Activated naive CD4-positive, alpha-beta T cell treated with anti-CD3 and anti-CD28 coated beads, Interleukin-2, amount 10 ng/mL, durations not matched to agents 7 days and 5 days (primary cell): ENCODE data around the gene INPP1.
"Not testable (repeated sequence)": the region's sequence is repeated elsewhere in the genome, so short reads cannot be mapped to it uniquely, and the experiment has no call there.

ENCODE experiments used
- CTCF ChIA-PET: fragments of 350-600 bp; sonication (Branson Sonifier 250); formaldehyde crosslinking; loops from one replicate; lab custom pipeline; 2021; ENCODE audit warnings: antibody characterized with exemption; lab: Charles Lee
- DNase-seq: peaks from one replicate; pipeline ENCODE4 v3.0.0-alpha.2; 2020
- H3K27ac Mint-ChIP-seq: one replicate; pipeline ENCODE4 v1.8.0; 2021; ENCODE audit warnings: mild to moderate bottlenecking, moderate library complexity, mixed read lengths
- H3K27me3 Mint-ChIP-seq: one replicate; pipeline ENCODE4 v1.8.0; 2021; ENCODE audit warnings: mild to moderate bottlenecking, mixed read lengths
- H3K36me3 Mint-ChIP-seq: one replicate; pipeline ENCODE4 v1.8.0; 2021; ENCODE audit warnings: mixed read lengths
- H3K4me1 Mint-ChIP-seq: one replicate; pipeline ENCODE4 v1.8.0; 2021; ENCODE audit warnings: mixed read lengths
- H3K4me3 Mint-ChIP-seq: one replicate; pipeline ENCODE4 v1.8.0; 2021; ENCODE audit warnings: mild to moderate bottlenecking, moderate library complexity, mixed read lengths
- H3K9me3 Mint-ChIP-seq: one replicate; pipeline ENCODE4 v1.8.0; 2021; ENCODE audit warnings: mixed read lengths

The INPP1 gene

GRCh38 chr2:190339394-190339793 is 4.0 kb upstream of the INPP1 start:
- Mint-ChIP-seq H3K27me3 (peaks cover 27% of the 10 kb centered on the region), H3K4me3 (no peak overlapping the region), H3K4me1 (peaks cover 8% of the 10 kb centered on the region), H3K9me3 (no peaks in the 10 kb centered on the region), H3K36me3 (no peaks in the 10 kb centered on the region), H3K27ac (no peak overlapping the region)
- CTCF ChIA-PET = no interaction called here
- no peak for DNase-seq

- peaks cover 27% of the 10 kb centered on the region for H3K27me3 Mint-ChIP-seq
- CTCF ChIA-PET = no interaction called here
Measured at GRCh38 chr2:190340369-190340768, 3.0 kb upstream of the INPP1 start.

GRCh38 chr2:190342611-190343010 is 778 bp upstream of the INPP1 start:
- Mint-ChIP-seq H3K36me3 (no peaks in the 10 kb centered on the region), H3K27me3 (peaks cover 27% of the 10 kb centered on the region), H3K27ac (no peak overlapping the region), H3K4me1 (peaks cover 14% of the 10 kb centered on the region), H3K4me3 (peak overlapping the region; percentile 75), H3K9me3 (no peaks in the 10 kb centered on the region)
- CTCF ChIA-PET = no interaction called here
- DNase-seq = no peak

More at GRCh38 chr2:190340369-190340768, 3.0 kb upstream of the INPP1 start:
- no peak overlapping the region for H3K4me3 Mint-ChIP-seq
- no peaks in the 10 kb centered on the region for H3K36me3 Mint-ChIP-seq
- no peaks in the 10 kb centered on the region for H3K9me3 Mint-ChIP-seq
- H3K4me1 Mint-ChIP-seq = peaks cover 14% of the 10 kb centered on the region
- DNase-seq = no peak
- no peak overlapping the region for H3K27ac Mint-ChIP-seq

GRCh38 chr2:190343089-190343535 is 277 bp upstream of the INPP1 start:
- H3K9me3 Mint-ChIP-seq = no peaks in the 10 kb centered on the region
- H3K4me3 Mint-ChIP-seq = peak overlapping the region; percentile 75
- H3K36me3 Mint-ChIP-seq = no peaks in the 10 kb centered on the region
- H3K27me3 Mint-ChIP-seq = peaks cover 27% of the 10 kb centered on the region
- no peak for DNase-seq
- H3K4me1 Mint-ChIP-seq = peaks cover 14% of the 10 kb centered on the region
- peak overlapping the region; percentile 49 for H3K27ac Mint-ChIP-seq
- CTCF ChIA-PET = no interaction called here

- Mint-ChIP-seq H3K9me3 (no peaks in the 10 kb centered on the region), H3K36me3 (no peaks in the 10 kb centered on the region), H3K27ac (no peak overlapping the region), H3K27me3 (peaks cover 27% of the 10 kb centered on the region), H3K4me3 (peak overlapping the region; percentile 74), H3K4me1 (peaks cover 14% of the 10 kb centered on the region)
- CTCF ChIA-PET = interaction anchor here (0.8 to 1.9 kb wide), 8 partner anchors 11 to 306 kb away, joined by 3 to 12 read pairs (median 4); no protein-coding TSS in a partner anchor
- DNase-seq = no peak
Measured at GRCh38 chr2:190344276-190344827, 963 bp downstream of the INPP1 start.

GRCh38 chr2:190350371-190350770 is 7.0 kb downstream of the INPP1 start:
- CTCF ChIA-PET = no interaction called here
- Mint-ChIP-seq H3K9me3 (no peaks in the 10 kb centered on the region), H3K36me3 (no peaks in the 10 kb centered on the region), H3K27me3 (no peaks in the 10 kb centered on the region), H3K4me3 (no peak overlapping the region), H3K4me1 (no peaks in the 10 kb centered on the region), H3K27ac (no peak overlapping the region)
- no peak for DNase-seq

- Mint-ChIP-seq H3K36me3 (no peaks in the 10 kb centered on the region), H3K27me3 (no peaks in the 10 kb centered on the region), H3K4me1 (no peaks in the 10 kb centered on the region)
Measured at GRCh38 chr2:190351955-190352354, 8.6 kb downstream of the INPP1 start.

GRCh38 chr2:190352668-190353536 is 9.5 kb downstream of the INPP1 start:
- Mint-ChIP-seq H3K4me1 (no peaks in the 10 kb centered on the region), H3K9me3 (no peaks in the 10 kb centered on the region), H3K27me3 (no peaks in the 10 kb centered on the region), H3K27ac (no peak overlapping the region), H3K4me3 (no peak overlapping the region), H3K36me3 (no peaks in the 10 kb centered on the region)
- no peak for DNase-seq
- CTCF ChIA-PET = no interaction called here

More at GRCh38 chr2:190351955-190352354, 8.6 kb downstream of the INPP1 start:
- CTCF ChIA-PET = no interaction called here
- DNase-seq = no peak
- Mint-ChIP-seq H3K4me3 (no peak overlapping the region), H3K27ac (no peak overlapping the region), H3K9me3 (no peaks in the 10 kb centered on the region)

GRCh38 chr2:190353537-190353899 is 10.1 kb downstream of the INPP1 start:
- CTCF ChIA-PET = no interaction called here
- H3K4me3 Mint-ChIP-seq = no peak overlapping the region
- H3K4me1 Mint-ChIP-seq = no peaks in the 10 kb centered on the region
- DNase-seq = no peak
- H3K27me3 Mint-ChIP-seq = no peaks in the 10 kb centered on the region
- H3K27ac Mint-ChIP-seq = no peak overlapping the region
- H3K9me3 Mint-ChIP-seq = no peaks in the 10 kb centered on the region
- no peaks in the 10 kb centered on the region for H3K36me3 Mint-ChIP-seq

- DNase-seq = no peak
- CTCF ChIA-PET = interaction anchor here (0.7 to 2.8 kb wide), 2 partner anchors 10 to 13 kb away, joined by 3 to 12 read pairs; no protein-coding TSS in a partner anchor
- Mint-ChIP-seq H3K27me3 (no peaks in the 10 kb centered on the region), H3K27ac (no peak overlapping the region), H3K4me1 (peaks cover 3% of the 10 kb centered on the region), H3K4me3 (no peak overlapping the region), H3K9me3 (no peaks in the 10 kb centered on the region), H3K36me3 (no peaks in the 10 kb centered on the region)
Measured at GRCh38 chr2:190354003-190354690, 10.8 kb downstream of the INPP1 start.

- Mint-ChIP-seq H3K4me3 (no peak overlapping the region), H3K27ac (no peak overlapping the region), H3K27me3 (no peaks in the 10 kb centered on the region), H3K36me3 (no peaks in the 10 kb centered on the region), H3K4me1 (peaks cover 22% of the 10 kb centered on the region), H3K9me3 (no peaks in the 10 kb centered on the region)
- CTCF ChIA-PET = interaction anchor here (2.8 kb wide), 1 partner anchor 12 kb away, joined by 12 read pairs; no protein-coding TSS in a partner anchor
- no peak for DNase-seq
Measured at GRCh38 chr2:190355968-190356644, 12.7 kb downstream of the INPP1 start.

GRCh38 chr2:190357600-190357999 is 14.2 kb downstream of the INPP1 start:
- H3K36me3 Mint-ChIP-seq = no peaks in the 10 kb centered on the region
- DNase-seq = no peak
- H3K27ac Mint-ChIP-seq = no peak overlapping the region
- H3K4me3 Mint-ChIP-seq = no peak overlapping the region
- CTCF ChIA-PET = no interaction called here
- H3K9me3 Mint-ChIP-seq = no peaks in the 10 kb centered on the region
- H3K27me3 Mint-ChIP-seq = no peaks in the 10 kb centered on the region
- H3K4me1 Mint-ChIP-seq = peaks cover 25% of the 10 kb centered on the region

GRCh38 chr2:190358655-190359448 is 15.5 kb downstream of the INPP1 start:
- CTCF ChIA-PET = interaction anchor here (1.7 to 3.3 kb wide), 4 partner anchors 8 to 698 kb away, joined by 4 to 10 read pairs (median 5); no protein-coding TSS in a partner anchor
- peak overlapping the region; percentile 76 for H3K27ac Mint-ChIP-seq
- not testable (repeated sequence) for DNase-seq, H3K4me3 Mint-ChIP-seq, H3K27me3 Mint-ChIP-seq, H3K9me3 Mint-ChIP-seq, H3K36me3 Mint-ChIP-seq
- peaks cover 25% of the 10 kb centered on the region for H3K4me1 Mint-ChIP-seq
